SK-N-SH (cell line): ENCODE results near the gene HSPG2. TPM values are rescaled to one million over a fixed set of nuclear protein-coding genes. Genes with fewer than 3 reads are reported as not detected.
A peak's percentile ranks its signal among the peaks of the same experiment; 100 is the strongest.

Experiments
- CTCF ChIA-PET: fragments of 300-600, 350-600 bp; formaldehyde crosslinking; extraction: SDS; loops from one replicate; lab custom pipeline; 2021; lab: Yijun Ruan, JAX
- POLR2A ChIA-PET: fragments of 350-600 bp; sonication (Branson Sonifier 250); formaldehyde crosslinking; extraction: SDS; loops from one replicate; lab custom pipeline; 2020; ENCODE audit warnings: antibody characterized with exemption, inconsistent platforms; lab: Yijun Ruan, JAX
- DNase-seq: peaks from one replicate; pipeline ENCODE4 v3.0.0; 2012
- H2AFZ ChIP-seq: fragments of 200-600 bp; sonication (generic); 2 replicates; pipeline ENCODE4 v1.8.1; 2016; ENCODE audit warnings: antibody characterized with exemption, mild to moderate bottlenecking, low read depth
- H3F3A ChIP-seq: fragments of 200-600 bp; sonication (generic); replicated peaks from 2 replicates; pipeline ENCODE3; 2016; ENCODE audit warnings: antibody characterized with exemption, mild to moderate bottlenecking; ENCODE audit not compliant: insufficient read depth
- H3K27ac ChIP-seq, 2 experiments: fragments of 200-500 bp in 1 of 2; fragments of 200-600 bp in 1 of 2; sonication (Bioruptor generic) in 1 of 2; sonication (generic), shearing (Covaris generic) in 1 of 2; 2 replicates each; pipeline versions ENCODE4 v1.5.1 to v1.6.1; 2014 to 2016; ENCODE audit warnings: low read depth in 2 of 2, inconsistent platforms in 1 of 2, low read length in 1 of 2, mild to moderate bottlenecking in 1 of 2, mixed read lengths in 1 of 2
- H3K27me3 ChIP-seq: fragments of 200-600 bp; sonication (generic), shearing (Covaris generic); 2 replicates; pipeline ENCODE4 v1.6.1; 2016; ENCODE audit warnings: mixed run types; ENCODE audit not compliant: insufficient read depth
- H3K36me3 ChIP-seq, 2 experiments: fragments of 200-500 bp in 1 of 2; fragments of 200-600 bp in 1 of 2; sonication (Bioruptor generic) in 1 of 2; sonication (generic) in 1 of 2; replicated peaks in 1 of 2; 2 replicates each; pipeline versions ENCODE3 to v1.5.1; 2014 to 2016; ENCODE audit warnings: low read length in 1 of 2, mild to moderate bottlenecking in 1 of 2; ENCODE audit not compliant: insufficient read depth in 2 of 2, control insufficient read depth in 1 of 2
- H3K4me1 ChIP-seq, 2 experiments: fragments of 200-500 bp in 1 of 2; fragments of 200-600 bp in 1 of 2; sonication (Bioruptor generic) in 1 of 2; sonication (generic), shearing (Covaris generic) in 1 of 2; 2 replicates each; pipeline versions ENCODE4 v1.5.1 to v1.6.1; 2014 to 2016; ENCODE audit warnings: low read depth in 1 of 2, low read length in 1 of 2, mixed run types in 1 of 2; ENCODE audit not compliant: insufficient read depth in 2 of 2, control insufficient read depth in 1 of 2
- H3K4me2 ChIP-seq: fragments of 200-600 bp; sonication (generic), shearing (Covaris generic); 2 replicates; pipeline ENCODE4 v1.6.1; 2017; ENCODE audit warnings: mixed run types
- H3K4me3 ChIP-seq, 2 experiments: fragments of 200-500 bp in 1 of 2; fragments of 200-600 bp in 1 of 2; sonication (Bioruptor generic) in 1 of 2; sonication (generic), shearing (Covaris generic) in 1 of 2; 2 replicates each; pipeline versions ENCODE4 v1.5.1 to v1.8.1; 2014 to 2016; ENCODE audit warnings: low read depth in 2 of 2, inconsistent platforms in 1 of 2, low read length in 1 of 2, mild to moderate bottlenecking in 1 of 2, mixed read lengths in 1 of 2, moderate library complexity in 1 of 2
- H3K79me2 ChIP-seq: fragments of 200-600 bp; sonication (generic); 2 replicates; pipeline ENCODE4 v1.8.1; 2017; ENCODE audit warnings: mild to moderate bottlenecking; ENCODE audit not compliant: insufficient read depth
- H3K9ac ChIP-seq: fragments of 200-600 bp; sonication (generic); 2 replicates; pipeline ENCODE4 v1.6.1; 2017; ENCODE audit warnings: mixed run types
- H3K9me2 ChIP-seq: fragments of 200-600 bp; sonication (generic); 2 replicates; pipeline ENCODE4 v1.6.1; 2017; ENCODE audit warnings: mixed run types
- H3K9me3 ChIP-seq: fragments of 200-600 bp; sonication (generic); 2 replicates; pipeline ENCODE4 v1.6.1; 2017; ENCODE audit warnings: mixed run types, mild to moderate bottlenecking, moderate library complexity
- H4K20me1 ChIP-seq: fragments of 200-600 bp; sonication (generic); 2 replicates; pipeline ENCODE4 v1.6.1; 2017; ENCODE audit warnings: mild to moderate bottlenecking, mixed run types; ENCODE audit not compliant: insufficient read depth
- ELF1 ChIP-seq: IDR thresholded peaks from 2 replicates; pipeline ENCODE4 v1.4.0; 2012
- EP300 ChIP-seq, 2 experiments: IDR thresholded peaks; 2 replicates each; pipeline versions ENCODE4 v1.4.0 to v1.6.1; 2012; ENCODE audit warnings: borderline replicate concordance in 1 of 2, low read depth in 1 of 2, low read length in 1 of 2
- EZH2phosphoT487 ChIP-seq: fragments of 200-600 bp; sonication (generic); IDR thresholded peaks from 2 replicates; pipeline ENCODE4 v1.6.1; 2017; ENCODE audit warnings: low read depth, mixed run types, mild to moderate bottlenecking, antibody characterized with exemption, moderate library complexity, borderline replicate concordance
- FOSL2 ChIP-seq: IDR thresholded peaks from 2 replicates; pipeline ENCODE4 v1.4.0; 2012; ENCODE audit warnings: low read depth, mild to moderate bottlenecking, moderate library complexity, borderline replicate concordance
- FOXJ3 ChIP-seq: sonication (generic); formaldehyde crosslinking; IDR thresholded peaks from 2 replicates; pipeline ENCODE4 v1.5.1; 2020; ENCODE audit warnings: mild to moderate bottlenecking, missing genetic modification reagents
- FOXM1 ChIP-seq: IDR thresholded peaks from 2 replicates; pipeline ENCODE4 v1.4.0; 2012; ENCODE audit warnings: low read depth, mild to moderate bottlenecking
- JUND ChIP-seq: IDR thresholded peaks from 2 replicates; pipeline ENCODE4 v1.4.0; 2012
- MEF2A ChIP-seq: IDR thresholded peaks from 2 replicates; pipeline ENCODE4 v1.4.0; 2012; ENCODE audit warnings: low read depth, borderline replicate concordance
- MXI1 ChIP-seq: IDR thresholded peaks from 2 replicates; pipeline ENCODE4 v1.6.1; 2012; ENCODE audit warnings: mild to moderate bottlenecking, low read depth, low read length, improper control_type of control experiment
- NRF1 ChIP-seq: IDR thresholded peaks from 2 replicates; pipeline ENCODE4 v1.6.1; 2012; ENCODE audit warnings: low read depth, mild to moderate bottlenecking, low read length
- POLR2AphosphoS5 ChIP-seq: IDR thresholded peaks from 2 replicates; pipeline ENCODE4 v1.6.1; 2012; ENCODE audit warnings: low read depth, low read length
- RAD21 ChIP-seq: IDR thresholded peaks from 2 replicates; pipeline ENCODE4 v1.6.1; 2012; ENCODE audit warnings: mild to moderate bottlenecking, low read length
- RCOR1 ChIP-seq: fragments of 150-350 bp; IDR thresholded peaks from 2 replicates; pipeline ENCODE4 v1.6.1; 2017; ENCODE audit warnings: antibody characterized with exemption, low read length
- RXRA ChIP-seq: IDR thresholded peaks from 2 replicates; pipeline ENCODE4 v1.4.0; 2012; ENCODE audit warnings: low read depth, mild to moderate bottlenecking, borderline replicate concordance
- SIN3A ChIP-seq: IDR thresholded peaks from 2 replicates; pipeline ENCODE4 v1.6.1; 2012; ENCODE audit warnings: low read depth, mild to moderate bottlenecking, low read length, moderate library complexity, borderline replicate concordance
- SMC3 ChIP-seq: IDR thresholded peaks from 2 replicates; pipeline ENCODE4 v1.6.1; 2012; ENCODE audit warnings: low read depth, low read length, improper control_type of control experiment
- TAF1 ChIP-seq: IDR thresholded peaks from 2 replicates; pipeline ENCODE4 v1.6.1; 2012; ENCODE audit warnings: low read depth, mild to moderate bottlenecking, low read length, moderate library complexity, borderline replicate concordance
- TCF12 ChIP-seq: IDR thresholded peaks from 2 replicates; pipeline ENCODE4 v1.4.0; 2012
- TEAD4 ChIP-seq: IDR thresholded peaks from 2 replicates; pipeline ENCODE4 v1.4.0; 2012; ENCODE audit warnings: mild to moderate bottlenecking, borderline replicate concordance; ENCODE audit not compliant: insufficient read depth
- WGBS: methylation state at CpG from one replicate; pipeline ENCODE4 v1.1.6; 2017; ENCODE audit warnings: low lambda C conversion rate; 5-methylcytosine and 5-hydroxymethylcytosine counted together
- polyA plus RNA-seq, 3 experiments: library from polyadenylated mRNA; depleted of rRNA; stranded (reverse); fragments of >200 nt; gene quantifications; 2 replicates each; pipeline ENCODE4 v1.2.3, GENCODE V29; 2012
- TF ChIP-seq, protein P1 (sequence below): IDR thresholded peaks from 2 replicates; pipeline ENCODE4 v1.4.0; 2012; ENCODE audit warnings: low read depth
- TF ChIP-seq, protein P2 (sequence below): IDR thresholded peaks from 2 replicates; pipeline ENCODE4 v1.4.0; 2012; ENCODE audit warnings: low read depth, borderline replicate concordance
- TF ChIP-seq, protein P3 (sequence below): fragments of 150-350 bp; IDR thresholded peaks from 2 replicates; pipeline ENCODE4 v1.6.1; 2016; ENCODE audit warnings: mild to moderate bottlenecking, low read depth, low read length
- TF ChIP-seq, protein P4 (sequence below): IDR thresholded peaks from 2 replicates; pipeline ENCODE4 v1.4.0; 2012; ENCODE audit warnings: low read depth, borderline replicate concordance

The HSPG2 gene
- polyA plus RNA-seq, 1 of the 3 experiments (the other 2 are of a cell fraction): 28.9 TPM

DNA sequence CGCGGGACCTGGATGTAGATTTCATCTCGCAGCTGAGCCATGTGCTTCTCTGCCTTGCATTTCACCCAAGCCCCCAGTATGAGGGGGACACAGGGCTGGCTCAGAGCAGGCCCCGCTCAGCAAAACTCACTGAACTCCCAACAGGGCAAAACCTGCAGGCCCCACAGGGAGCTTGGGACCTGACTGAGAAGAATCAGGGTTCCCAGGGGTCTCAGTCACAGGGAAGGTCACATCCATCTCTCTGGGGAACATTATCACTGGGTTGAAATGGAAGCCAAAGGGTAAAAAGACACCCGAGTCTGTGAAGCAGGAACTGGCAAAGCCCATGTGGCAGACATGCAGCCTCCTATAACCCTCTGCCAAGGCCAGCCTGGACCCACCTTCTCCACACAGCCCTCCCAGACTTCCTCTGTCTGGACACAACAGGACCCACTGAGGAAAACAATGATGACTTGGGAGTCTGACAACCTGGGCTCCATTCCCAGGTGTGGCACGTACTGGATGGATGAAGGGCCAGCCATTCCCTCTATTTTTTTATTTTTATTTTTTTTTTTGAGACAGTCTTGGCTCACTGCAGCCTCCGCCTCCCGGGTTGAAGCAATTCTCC lies 11.7 kb downstream of the HSPG2 start:
- H3K79me2 ChIP-seq: peaks cover 87% of the 10 kb centered on the region
- DNase-seq: peak; percentile 38
- WGBS: 92% methylated on average over 8 of the region's 8 CpGs
- no peaks in the 10 kb centered on the region for H3K27me3 ChIP-seq
- POLR2A ChIA-PET: no interaction called here
- H3K27ac ChIP-seq: peak overlapping the region in 1 of 2 experiments; percentile 18; a peak in 2 of 4 replicates
- no peak overlapping the region for H3K9ac ChIP-seq
- no peaks in the 10 kb centered on the region for H3K36me3 ChIP-seq
- peaks cover 26% of the 10 kb centered on the region for H3F3A ChIP-seq
- CTCF ChIA-PET: no interaction called here
- H3K4me2 ChIP-seq: 0 out of 2 replicates have a peak overlapping the region, but pooled peaks have one; percentile 47
- H3K4me1 ChIP-seq: peaks cover 7 to 28% of the 10 kb centered on the region in 2 experiments; a peak in 3 of 4 replicates
- H2AFZ ChIP-seq: no peak overlapping the region
- TF ChIP-seq RAD21 (no peak), EP300 (IDR thresholded peaks at IDR 0.05; ENCODE audit: borderline replicate concordance in 1 of 2, low read depth in 1 of 2, low read length in 1 of 2) (no peak), SIN3A (no peak), FOXJ3 (CRISPR knock-in tag) (no peak), FOXM1 (no peak), SMC3 (no peak), MXI1 (no peak), NRF1 (no peak), POLR2AphosphoS5 (no peak), JUND (no peak), EZH2phosphoT487 (no peak), RCOR1 (no peak), TCF12 (no peak)
- H3K4me3 ChIP-seq: no peak overlapping the region
- no peaks in the 10 kb centered on the region for H3K9me3 ChIP-seq
- no peaks in the 10 kb centered on the region for H3K9me2 ChIP-seq
- no peaks in the 10 kb centered on the region for H4K20me1 ChIP-seq

DNA sequence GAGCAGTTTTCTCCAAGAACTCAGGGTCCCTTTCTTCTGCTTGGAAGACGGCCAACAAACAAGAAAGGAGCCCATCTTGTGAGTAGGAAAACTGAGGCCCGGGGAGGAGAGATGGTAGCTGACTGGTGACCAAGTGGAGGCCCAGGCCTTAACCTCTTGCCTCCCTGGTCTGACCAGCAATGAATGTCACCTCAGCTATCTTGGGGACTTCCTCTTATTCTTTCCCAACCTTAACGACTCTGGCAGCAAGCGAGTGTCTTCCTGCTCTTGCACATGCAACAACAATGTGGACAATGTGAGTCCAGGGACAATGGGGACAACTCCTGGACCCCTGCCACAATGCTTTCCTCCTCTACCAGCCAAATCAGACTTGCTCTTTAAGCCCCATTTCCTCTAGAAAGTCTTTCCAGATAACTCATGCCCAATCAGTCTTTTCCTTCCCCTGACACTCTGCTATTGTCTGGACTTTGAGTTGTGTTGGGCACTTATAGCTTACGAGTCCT lies 12.6 kb downstream of the HSPG2 start:
- Histone ChIP-seq H4K20me1 (no peaks in the 10 kb centered on the region), H3K79me2 (peaks cover 83% of the 10 kb centered on the region), H3K4me1 (peaks cover 7 to 37% of the 10 kb centered on the region in 2 experiments; a peak in 3 of 4 replicates), H2AFZ (no peak overlapping the region), H3K9me3 (no peaks in the 10 kb centered on the region), H3K36me3 (no peaks in the 10 kb centered on the region), H3K27me3 (no peaks in the 10 kb centered on the region), H3K9ac (no peak overlapping the region), H3F3A (peaks cover 30% of the 10 kb centered on the region), H3K4me3 (no peak overlapping the region), H3K9me2 (no peaks in the 10 kb centered on the region), H3K4me2 (no peak overlapping the region), H3K27ac (peak overlapping the region in 1 of 2 experiments; percentile 18; a peak in 2 of 4 replicates)
- ChIA-PET CTCF (no interaction called here), POLR2A (no interaction called here)
- WGBS: 92% methylated on average over 4 of the region's 5 CpGs
- TF ChIP-seq TEAD4: no peak
- no peak for TF ChIP-seq ELF1
- TF ChIP-seq, protein P1, sequence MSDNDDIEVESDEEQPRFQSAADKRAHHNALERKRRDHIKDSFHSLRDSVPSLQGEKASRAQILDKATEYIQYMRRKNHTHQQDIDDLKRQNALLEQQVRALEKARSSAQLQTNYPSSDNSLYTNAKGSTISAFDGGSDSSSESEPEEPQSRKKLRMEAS: no peak
- no peak for TF ChIP-seq FOSL2
- TF ChIP-seq, protein P2, sequence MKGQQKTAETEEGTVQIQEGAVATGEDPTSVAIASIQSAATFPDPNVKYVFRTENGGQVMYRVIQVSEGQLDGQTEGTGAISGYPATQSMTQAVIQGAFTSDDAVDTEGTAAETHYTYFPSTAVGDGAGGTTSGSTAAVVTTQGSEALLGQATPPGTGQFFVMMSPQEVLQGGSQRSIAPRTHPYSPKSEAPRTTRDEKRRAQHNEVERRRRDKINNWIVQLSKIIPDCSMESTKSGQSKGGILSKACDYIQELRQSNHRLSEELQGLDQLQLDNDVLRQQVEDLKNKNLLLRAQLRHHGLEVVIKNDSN: no peak
- TF ChIP-seq JUND: no peak
- no peak for TF ChIP-seq RXRA
- no peak for TF ChIP-seq MXI1
- no peak for TF ChIP-seq EP300 (IDR thresholded peaks at IDR 0.05; ENCODE audit: borderline replicate concordance in 1 of 2, low read depth in 1 of 2, low read length in 1 of 2)
- TF ChIP-seq SIN3A: no peak
- no peak for TF ChIP-seq MEF2A
- TF ChIP-seq, protein P3, sequence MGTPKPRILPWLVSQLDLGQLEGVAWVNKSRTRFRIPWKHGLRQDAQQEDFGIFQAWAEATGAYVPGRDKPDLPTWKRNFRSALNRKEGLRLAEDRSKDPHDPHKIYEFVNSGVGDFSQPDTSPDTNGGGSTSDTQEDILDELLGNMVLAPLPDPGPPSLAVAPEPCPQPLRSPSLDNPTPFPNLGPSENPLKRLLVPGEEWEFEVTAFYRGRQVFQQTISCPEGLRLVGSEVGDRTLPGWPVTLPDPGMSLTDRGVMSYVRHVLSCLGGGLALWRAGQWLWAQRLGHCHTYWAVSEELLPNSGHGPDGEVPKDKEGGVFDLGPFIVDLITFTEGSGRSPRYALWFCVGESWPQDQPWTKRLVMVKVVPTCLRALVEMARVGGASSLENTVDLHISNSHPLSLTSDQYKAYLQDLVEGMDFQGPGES: no peak
- TF ChIP-seq, protein P4, sequence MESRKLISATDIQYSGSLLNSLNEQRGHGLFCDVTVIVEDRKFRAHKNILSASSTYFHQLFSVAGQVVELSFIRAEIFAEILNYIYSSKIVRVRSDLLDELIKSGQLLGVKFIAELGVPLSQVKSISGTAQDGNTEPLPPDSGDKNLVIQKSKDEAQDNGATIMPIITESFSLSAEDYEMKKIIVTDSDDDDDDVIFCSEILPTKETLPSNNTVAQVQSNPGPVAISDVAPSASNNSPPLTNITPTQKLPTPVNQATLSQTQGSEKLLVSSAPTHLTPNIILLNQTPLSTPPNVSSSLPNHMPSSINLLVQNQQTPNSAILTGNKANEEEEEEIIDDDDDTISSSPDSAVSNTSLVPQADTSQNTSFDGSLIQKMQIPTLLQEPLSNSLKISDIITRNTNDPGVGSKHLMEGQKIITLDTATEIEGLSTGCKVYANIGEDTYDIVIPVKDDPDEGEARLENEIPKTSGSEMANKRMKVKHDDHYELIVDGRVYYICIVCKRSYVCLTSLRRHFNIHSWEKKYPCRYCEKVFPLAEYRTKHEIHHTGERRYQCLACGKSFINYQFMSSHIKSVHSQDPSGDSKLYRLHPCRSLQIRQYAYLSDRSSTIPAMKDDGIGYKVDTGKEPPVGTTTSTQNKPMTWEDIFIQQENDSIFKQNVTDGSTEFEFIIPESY: no peak
- TF ChIP-seq TAF1: no peak
- DNase-seq: no peak
